Activated CD8-positive, alpha-beta memory T cell treated with anti-CD3 and anti-CD28 coated beads, Interleukin-2, amount 10 ng/mL, durations not matched to agents 7 days and 5 days (primary cell): ENCODE data around the gene RNF38. TPM values are rescaled to one million over a fixed set of nuclear protein-coding genes. Genes with fewer than 3 reads are reported as not detected.
"Not testable (repeated sequence)": the region's sequence is repeated elsewhere in the genome, so short reads cannot be mapped to it uniquely, and the experiment has no call there.

Experiments used
- ATAC-seq: fragments of 150-1000 bp; cut with Tn5 transposase; one replicate; pipeline ENCODE4 v1.10.0; 2021; ENCODE audit warnings: moderate library complexity
- CTCF ChIA-PET: fragments of 350-600 bp; sonication (Branson Sonifier 250); formaldehyde crosslinking; loops from one replicate; lab custom pipeline; 2021; ENCODE audit warnings: antibody characterized with exemption; lab: Charles Lee
- DNase-seq: peaks from one replicate; pipeline ENCODE4 v3.0.0-alpha.2; 2020
- H3K27ac Mint-ChIP-seq: one replicate; pipeline ENCODE4 v1.8.0; 2021; ENCODE audit warnings: mild to moderate bottlenecking, mixed read lengths
- H3K27me3 Mint-ChIP-seq: one replicate; pipeline ENCODE4 v1.8.0; 2021; ENCODE audit warnings: mixed read lengths
- H3K36me3 Mint-ChIP-seq: one replicate; pipeline ENCODE4 v1.8.0; 2021; ENCODE audit warnings: mild to moderate bottlenecking, mixed read lengths
- H3K4me1 Mint-ChIP-seq: one replicate; pipeline ENCODE4 v1.8.0; 2021; ENCODE audit warnings: mixed read lengths
- H3K4me3 Mint-ChIP-seq: one replicate; pipeline ENCODE4 v1.8.0; 2021; ENCODE audit warnings: mild to moderate bottlenecking, moderate library complexity, mixed read lengths
- H3K9me3 Mint-ChIP-seq: one replicate; pipeline ENCODE4 v1.8.0; 2022; ENCODE audit warnings: low read depth, mixed read lengths
- total RNA-seq, 2 experiments: library from RNA; stranded (reverse); gene quantifications; one replicate each; pipeline ENCODE4 v1.2.3, GENCODE V29; 2021

RNF38 gene
- total RNA-seq, 2 experiments from 2014 or later, result 41.4 to 51.9 TPM

DNA sequence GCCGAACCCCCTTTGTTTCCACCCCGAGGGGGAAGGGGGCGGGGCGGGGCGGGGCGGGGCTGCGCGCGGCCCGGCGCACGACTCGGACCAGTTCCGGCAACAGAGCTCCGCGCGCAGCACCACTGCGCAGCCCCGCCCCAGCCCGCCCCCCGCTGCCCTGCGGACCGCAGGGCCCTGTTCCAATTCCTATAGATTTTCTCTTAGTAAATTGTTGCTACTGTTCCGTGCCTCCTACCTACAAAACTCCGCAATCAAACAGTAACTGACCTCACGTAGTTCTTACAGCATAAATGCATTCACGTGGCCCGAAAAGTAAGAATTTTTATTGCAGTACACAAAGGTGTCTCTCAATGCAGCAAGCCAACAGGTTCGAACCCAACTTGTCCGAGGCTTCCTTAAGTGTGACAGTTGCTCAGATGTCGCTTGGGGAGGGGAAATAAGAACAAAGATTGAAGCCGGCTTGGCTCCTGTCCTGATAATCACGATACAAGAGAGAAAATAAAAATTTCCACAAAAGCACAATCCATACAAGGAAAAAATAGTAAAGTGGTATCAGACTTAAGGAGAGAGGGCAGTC, 1.2 kb upstream of the RNF38 start:
- Mint-ChIP-seq H3K27me3 (no peaks in the 10 kb centered on the region), H3K4me1 (peaks cover 31% of the 10 kb centered on the region), H3K4me3 (peak overlapping the region; percentile 88), H3K27ac (peak overlapping the region; percentile 94), H3K9me3 (no peaks in the 10 kb centered on the region), H3K36me3 (peaks cover 16% of the 10 kb centered on the region)
- CTCF ChIA-PET, result interaction anchor here (1.0 kb wide), 2 partner anchors 12 to 215 kb away, joined by 3 read pairs; no protein-coding TSS in a partner anchor
- peak; percentile 76 for ATAC-seq
- DNase-seq, result no peak

DNA sequence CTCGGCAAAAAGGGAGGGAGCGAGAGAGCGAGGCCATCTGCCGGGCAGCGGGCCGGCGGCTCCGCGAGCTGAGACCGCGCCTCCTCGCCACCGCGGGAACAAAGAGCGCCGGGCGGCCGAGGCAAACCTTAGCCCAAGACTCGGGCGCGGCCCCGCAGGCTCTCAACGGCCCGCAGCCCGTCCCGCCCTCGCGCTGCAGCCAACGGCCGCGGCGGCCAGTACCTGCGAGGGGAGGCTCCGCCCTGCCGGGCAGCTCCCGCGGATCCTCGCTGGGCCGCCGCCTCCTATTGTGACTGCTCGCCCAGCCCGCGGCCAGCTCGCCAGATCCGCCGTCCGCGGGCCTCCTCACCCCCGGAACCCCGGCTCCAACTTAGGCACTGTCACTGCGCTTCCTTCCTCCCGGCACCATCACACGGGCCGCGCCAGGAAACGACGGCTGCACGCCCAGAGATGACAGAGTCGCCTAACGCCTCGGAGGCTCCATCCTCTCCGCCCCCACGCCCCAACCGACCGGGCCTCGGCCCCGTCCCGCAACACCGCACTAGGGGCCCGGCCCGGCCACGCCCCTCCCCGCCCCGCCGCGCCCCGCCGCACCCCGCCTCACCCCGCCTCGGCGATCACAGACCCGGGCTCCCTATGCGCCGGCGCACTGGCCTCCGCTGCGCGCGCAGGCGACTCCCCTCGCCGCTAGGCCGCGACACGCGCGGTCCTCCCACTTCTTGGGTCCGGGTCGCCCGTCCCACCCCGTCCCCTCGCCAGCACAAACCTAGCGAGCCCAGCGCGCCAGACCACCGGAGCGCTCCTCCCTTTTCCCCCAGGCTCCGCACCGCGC, 479 bp upstream of the RNF38 start:
- H3K27me3 Mint-ChIP-seq, result no peaks in the 10 kb centered on the region

DNA sequence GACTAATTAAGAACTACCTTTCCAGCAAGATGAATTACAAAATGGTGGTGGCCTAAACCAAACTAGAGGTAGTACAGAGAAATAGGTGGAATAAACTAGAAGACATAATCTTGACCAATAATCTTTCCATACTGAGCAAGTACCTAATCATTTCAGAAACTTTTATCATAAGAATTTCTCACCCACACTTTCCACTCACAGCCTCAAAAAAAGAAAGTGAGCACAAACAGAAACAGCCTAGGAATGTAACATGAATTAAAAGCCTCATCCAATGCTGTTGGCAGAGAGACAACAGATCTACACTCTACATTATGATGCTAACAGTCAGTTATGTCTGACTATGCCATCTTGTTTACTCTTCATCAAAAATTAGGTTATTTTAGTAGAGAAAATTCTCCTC, 1.3 kb downstream of the RNF38 start:
- CTCF ChIA-PET, result no interaction called here
- H3K36me3 Mint-ChIP-seq, result peaks cover 22% of the 10 kb centered on the region
- H3K4me3 Mint-ChIP-seq, result peak overlapping the region; percentile 67
- H3K27ac Mint-ChIP-seq, result peak overlapping the region; percentile 75
- H3K4me1 Mint-ChIP-seq, result peaks cover 47% of the 10 kb centered on the region
- H3K27me3 Mint-ChIP-seq, result no peaks in the 10 kb centered on the region
- ATAC-seq (no peak), DNase-seq (no peak)
- H3K9me3 Mint-ChIP-seq, result no peaks in the 10 kb centered on the region

More for the DNA sequence above, 479 bp upstream of the RNF38 start:
- H3K36me3 Mint-ChIP-seq, result peaks cover 18% of the 10 kb centered on the region
- ATAC-seq (peak; percentile 79), DNase-seq (peak; percentile 94)
- H3K9me3 Mint-ChIP-seq, result no peaks in the 10 kb centered on the region
- peak overlapping the region; percentile 97 for H3K27ac Mint-ChIP-seq
- CTCF ChIA-PET, result interaction anchor here (1.0 to 1.2 kb wide), 3 partner anchors 11 to 173 kb away, joined by 3 read pairs; no protein-coding TSS in a partner anchor
- peak overlapping the region; percentile 88 for H3K4me3 Mint-ChIP-seq
- peaks cover 38% of the 10 kb centered on the region for H3K4me1 Mint-ChIP-seq

DNA sequence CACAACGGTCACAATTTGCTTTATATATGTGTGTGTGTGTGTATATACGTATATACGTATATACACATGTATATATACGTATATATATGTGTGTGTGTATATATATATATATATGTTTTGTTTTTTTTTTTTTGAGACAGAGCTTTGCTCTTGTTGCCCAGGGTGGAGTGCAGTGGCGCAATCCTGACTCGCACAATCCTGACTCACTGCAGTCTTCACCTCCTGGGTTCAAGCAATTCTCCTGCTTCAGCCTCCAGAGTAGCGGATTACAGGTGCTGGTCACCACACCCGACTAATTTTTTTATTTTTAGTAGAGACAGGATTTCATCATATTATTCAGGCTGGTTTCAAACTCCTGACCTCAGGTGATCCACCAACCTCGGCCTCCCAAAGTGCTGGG, 3.1 kb downstream of the RNF38 start:
- Mint-ChIP-seq H3K36me3 (peaks cover 29% of the 10 kb centered on the region), H3K4me3 (no peak overlapping the region), H3K27me3 (no peaks in the 10 kb centered on the region), H3K9me3 (no peaks in the 10 kb centered on the region), H3K27ac (no peak overlapping the region), H3K4me1 (peaks cover 53% of the 10 kb centered on the region)
- CTCF ChIA-PET, result interaction anchor here (0.6 to 4.3 kb wide), 3 partner anchors 10 to 121 kb away, joined by 3 to 17 read pairs (median 3); no protein-coding TSS in a partner anchor
- DNase-seq (no peak), ATAC-seq (no peak)

DNA sequence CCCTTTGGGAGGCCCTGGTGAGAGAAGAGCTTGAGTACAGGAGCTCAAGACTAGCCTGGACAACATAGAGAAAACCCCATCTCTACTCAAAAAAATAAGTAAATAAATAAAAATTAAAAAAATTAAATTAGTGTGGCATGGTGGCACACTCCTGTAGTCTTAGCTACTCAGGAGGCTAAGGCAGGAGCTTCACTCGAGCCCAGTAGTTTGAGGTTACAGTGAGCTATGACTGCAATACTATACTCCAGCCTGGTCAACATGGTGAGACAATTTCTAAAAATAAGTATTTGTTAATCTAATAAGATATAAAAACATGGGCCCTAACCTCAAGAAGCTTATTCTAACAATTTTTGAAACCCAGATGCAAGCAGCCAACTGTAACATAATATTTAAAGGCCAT, 7.6 kb downstream of the RNF38 start:
- H3K9me3 Mint-ChIP-seq, result no peaks in the 10 kb centered on the region
- peaks cover 59% of the 10 kb centered on the region for H3K4me1 Mint-ChIP-seq
- peaks cover 41% of the 10 kb centered on the region for H3K36me3 Mint-ChIP-seq
- no peak overlapping the region for H3K4me3 Mint-ChIP-seq
- H3K27ac Mint-ChIP-seq, result no peak overlapping the region
- no peaks in the 10 kb centered on the region for H3K27me3 Mint-ChIP-seq
- CTCF ChIA-PET, result interaction anchor here (0.7 to 1.3 kb wide), 3 partner anchors 10 to 337 kb away, joined by 3 read pairs; no protein-coding TSS in a partner anchor
- DNase-seq (no peak), ATAC-seq (no peak)

DNA sequence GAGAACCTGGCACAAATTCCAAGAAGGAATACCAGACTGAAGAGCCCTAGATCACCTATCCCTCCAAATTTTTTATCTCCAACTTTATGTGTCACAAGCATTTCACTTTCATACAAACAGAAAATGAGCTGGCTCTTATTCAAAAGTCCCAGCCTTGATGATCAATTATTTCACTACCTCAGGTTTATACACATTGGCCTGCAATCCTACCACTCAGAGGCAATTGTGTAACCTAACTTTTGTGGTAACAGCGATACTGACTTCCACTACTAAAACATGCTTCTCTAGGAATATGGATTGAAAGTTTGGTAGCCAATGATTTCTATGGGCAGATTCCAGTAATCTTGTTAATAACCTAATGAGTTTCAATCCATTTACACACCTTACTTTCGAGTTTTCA, 10.5 kb downstream of the RNF38 start:
- CTCF ChIA-PET, result interaction anchor here (0.9 to 1.4 kb wide), 4 partner anchors 11 to 114 kb away, joined by 3 to 4 read pairs (median 3); no protein-coding TSS in a partner anchor
- no peak overlapping the region for H3K4me3 Mint-ChIP-seq
- ATAC-seq (no peak), DNase-seq (no peak)
- H3K27me3 Mint-ChIP-seq, result no peaks in the 10 kb centered on the region
- no peak overlapping the region for H3K27ac Mint-ChIP-seq
- peaks cover 47% of the 10 kb centered on the region for H3K36me3 Mint-ChIP-seq
- H3K4me1 Mint-ChIP-seq, result peaks cover 54% of the 10 kb centered on the region
- H3K9me3 Mint-ChIP-seq, result no peaks in the 10 kb centered on the region

DNA sequence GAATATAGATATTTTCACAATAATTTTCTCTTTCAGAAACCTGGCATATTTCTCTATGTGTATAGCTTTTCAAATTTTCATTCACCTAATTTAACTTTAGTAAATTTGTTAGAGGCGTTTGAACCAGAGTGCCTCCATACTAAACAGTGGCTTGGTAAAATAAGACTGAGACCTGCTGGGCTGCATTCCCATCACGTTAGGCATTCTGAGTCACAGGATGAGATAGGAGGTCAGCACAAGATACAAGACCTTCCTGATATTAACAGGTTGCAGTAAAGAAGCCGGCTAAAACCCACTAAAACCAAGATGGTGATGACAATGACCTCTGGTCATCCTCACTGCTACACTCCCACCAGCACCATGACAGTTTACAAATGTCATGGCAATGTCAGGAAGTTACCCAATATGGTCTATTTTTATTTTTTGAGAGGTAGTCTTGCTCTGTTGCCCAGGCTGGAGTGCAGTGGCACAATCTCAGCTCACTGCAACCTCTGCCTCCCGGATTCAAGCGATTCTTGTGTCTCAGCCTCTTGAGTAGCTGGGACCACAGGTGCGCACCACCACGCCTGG, 13.6 kb downstream of the RNF38 start:
- H3K4me1 Mint-ChIP-seq, result peaks cover 72% of the 10 kb centered on the region

DNA sequence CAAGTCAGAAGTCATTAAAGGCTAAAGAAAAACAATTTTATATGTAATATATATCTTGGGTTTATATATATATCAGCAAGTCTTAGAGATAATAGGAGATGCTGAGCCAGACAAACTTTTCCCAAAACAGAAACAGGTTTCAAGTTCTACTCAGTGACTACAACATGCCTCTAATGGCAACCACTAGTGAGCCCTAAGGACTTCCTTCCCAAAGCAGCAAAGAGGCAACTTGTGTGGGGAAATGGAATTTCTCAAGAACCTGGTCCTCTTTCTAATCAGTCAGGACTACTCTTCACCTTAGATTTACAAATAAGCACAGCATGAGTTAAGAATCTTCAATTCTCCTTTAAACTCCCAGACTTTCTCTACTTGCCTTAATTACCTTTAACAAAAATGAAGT, 17.6 kb downstream of the RNF38 start:
- H3K27me3 Mint-ChIP-seq, result no peaks in the 10 kb centered on the region
- H3K4me1 Mint-ChIP-seq, result peaks cover 64% of the 10 kb centered on the region
- H3K4me3 Mint-ChIP-seq, result peak overlapping the region; percentile 83
- H3K36me3 Mint-ChIP-seq, result peaks cover 29% of the 10 kb centered on the region
- no peaks in the 10 kb centered on the region for H3K9me3 Mint-ChIP-seq
- ATAC-seq (no peak), DNase-seq (no peak)
- H3K27ac Mint-ChIP-seq, result peak overlapping the region; percentile 89
- CTCF ChIA-PET, result interaction anchor here (0.8 kb wide), 1 partner anchor 10 kb away, joined by 3 read pairs; no protein-coding TSS in a partner anchor

More for the DNA sequence above, 13.6 kb downstream of the RNF38 start:
- DNase-seq, H3K9me3 Mint-ChIP-seq, CTCF ChIA-PET, H3K4me3 Mint-ChIP-seq, ATAC-seq, H3K27me3 Mint-ChIP-seq, H3K27ac Mint-ChIP-seq: not testable (repeated sequence)
- peaks cover 41% of the 10 kb centered on the region for H3K36me3 Mint-ChIP-seq

DNA sequence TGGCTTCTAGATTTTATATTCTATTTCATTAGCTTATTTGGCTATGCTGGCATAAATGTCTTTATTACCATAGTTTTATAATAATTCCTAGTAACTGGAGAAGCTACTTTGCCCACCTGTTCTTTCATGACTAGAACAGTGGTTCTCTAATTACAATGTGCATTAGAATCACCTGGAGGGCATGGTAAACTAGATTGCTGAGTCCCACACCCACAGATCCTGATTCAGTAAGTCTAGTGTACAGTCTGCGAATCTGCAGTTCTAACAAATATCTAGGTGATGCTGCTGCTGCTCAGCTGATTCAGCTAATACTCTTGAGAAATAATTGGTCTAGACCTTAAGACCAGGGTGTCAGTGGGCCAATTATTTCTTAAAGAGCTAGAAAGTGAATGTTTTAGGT, 35.5 kb downstream of the RNF38 start:
- no peak overlapping the region for H3K27ac Mint-ChIP-seq
- CTCF ChIA-PET, result interaction anchor here (1.0 kb wide), 1 partner anchor 29 kb away, joined by 3 read pairs; no protein-coding TSS in a partner anchor

DNA sequence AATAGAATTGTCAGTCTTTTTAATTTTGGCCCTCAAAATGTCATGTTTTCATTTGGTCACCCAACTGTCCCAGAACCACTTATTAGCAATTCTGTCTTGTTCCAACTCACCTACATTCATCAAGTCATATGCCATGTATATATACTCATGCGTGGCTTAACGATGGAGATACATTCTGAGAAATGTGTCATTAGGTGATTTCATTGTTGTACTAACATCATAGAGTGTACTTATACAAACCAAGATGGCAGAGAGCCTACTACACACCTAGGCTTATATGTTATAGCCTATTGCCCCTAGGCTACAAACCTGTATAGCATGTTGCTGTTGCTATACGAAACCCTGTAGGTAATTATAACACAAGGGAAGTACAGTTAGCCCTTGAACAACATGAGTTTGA, 36.6 kb downstream of the RNF38 start:
- ATAC-seq (no peak), DNase-seq (no peak)
- H3K36me3 Mint-ChIP-seq, result peaks cover 31% of the 10 kb centered on the region
- CTCF ChIA-PET, result no interaction called here
- no peaks in the 10 kb centered on the region for H3K27me3 Mint-ChIP-seq
- H3K9me3 Mint-ChIP-seq, result no peaks in the 10 kb centered on the region
- H3K27ac Mint-ChIP-seq, result no peak overlapping the region
- H3K4me1 Mint-ChIP-seq, result peaks cover 2% of the 10 kb centered on the region
- no peak overlapping the region for H3K4me3 Mint-ChIP-seq

More for the DNA sequence above, 35.5 kb downstream of the RNF38 start:
- Mint-ChIP-seq H3K9me3 (no peaks in the 10 kb centered on the region), H3K27me3 (no peaks in the 10 kb centered on the region), H3K4me1 (no peaks in the 10 kb centered on the region), H3K4me3 (no peak overlapping the region), H3K36me3 (peaks cover 41% of the 10 kb centered on the region)
- DNase-seq (no peak), ATAC-seq (no peak)

DNA sequence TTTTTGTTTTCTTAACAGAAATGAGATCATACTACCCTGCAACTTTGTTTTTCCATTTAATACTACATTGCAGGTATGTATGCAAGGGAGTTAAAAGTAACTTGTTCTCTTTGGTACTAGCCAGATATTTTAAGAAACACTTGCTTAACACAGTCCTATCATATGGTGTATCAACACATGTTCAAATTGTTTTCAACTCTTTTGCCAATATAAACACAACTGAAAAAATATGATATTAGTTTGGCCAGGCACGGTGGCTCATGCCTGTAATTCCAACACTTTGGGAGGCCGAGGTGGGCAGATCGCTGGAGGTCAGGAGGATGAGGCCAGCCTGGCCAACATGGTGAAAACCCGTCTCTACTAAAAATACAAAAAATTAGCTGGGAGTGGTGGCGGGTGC, 41.6 kb downstream of the RNF38 start:
- Mint-ChIP-seq H3K27ac (no peak overlapping the region), H3K4me3 (no peak overlapping the region), H3K9me3 (no peaks in the 10 kb centered on the region), H3K36me3 (peaks cover 33% of the 10 kb centered on the region), H3K27me3 (no peaks in the 10 kb centered on the region), H3K4me1 (peaks cover 11% of the 10 kb centered on the region)
- CTCF ChIA-PET, result no interaction called here
- DNase-seq, result no peak
- ATAC-seq, result no peak

DNA sequence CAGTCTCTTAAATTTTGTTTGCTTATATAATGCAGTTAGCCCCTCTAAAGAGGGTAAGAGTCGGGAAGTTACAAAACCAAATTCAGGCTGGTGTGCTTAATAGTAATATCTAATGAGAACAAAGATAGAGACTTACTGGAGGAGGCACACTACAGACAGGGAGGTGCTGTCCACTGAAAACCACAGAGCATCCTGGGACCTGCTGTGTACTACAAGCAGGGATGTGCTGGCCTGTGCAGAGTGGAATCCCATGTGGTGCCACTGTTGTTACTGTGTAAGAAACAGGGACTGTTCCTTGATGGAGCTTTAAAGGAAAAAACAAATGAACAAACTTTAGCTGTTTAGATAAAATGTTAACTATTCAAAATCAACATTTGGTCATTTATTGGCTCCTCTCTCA, 42.4 kb downstream of the RNF38 start:
- ATAC-seq, result no peak
- DNase-seq, result no peak
- no peak overlapping the region for H3K27ac Mint-ChIP-seq
- peaks cover 28% of the 10 kb centered on the region for H3K36me3 Mint-ChIP-seq
- CTCF ChIA-PET, result no interaction called here
- H3K27me3 Mint-ChIP-seq, result no peaks in the 10 kb centered on the region
- H3K4me3 Mint-ChIP-seq, result no peak overlapping the region
- H3K4me1 Mint-ChIP-seq, result peaks cover 11% of the 10 kb centered on the region
- no peaks in the 10 kb centered on the region for H3K9me3 Mint-ChIP-seq

DNA sequence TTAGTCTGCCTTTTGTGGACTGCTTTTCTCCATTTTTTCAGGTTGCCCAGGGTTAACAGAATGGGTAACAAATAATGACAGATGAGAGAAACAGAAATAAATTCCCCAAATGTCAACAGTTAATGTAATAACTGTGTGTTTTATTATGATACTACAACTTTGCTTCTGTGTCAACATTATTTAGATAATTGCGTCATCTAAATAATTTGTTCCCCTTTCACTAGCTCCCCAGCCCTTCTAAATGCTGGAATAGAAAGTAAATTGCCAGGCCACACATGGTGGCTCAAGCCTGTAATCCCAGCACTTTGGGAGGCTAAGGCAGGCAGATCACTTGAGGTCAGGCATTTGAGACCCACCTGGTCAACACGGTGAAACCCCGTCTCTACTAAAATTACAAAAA, 53.5 kb downstream of the RNF38 start:
- peaks cover 62% of the 10 kb centered on the region for H3K36me3 Mint-ChIP-seq
- H3K27me3 Mint-ChIP-seq, result no peaks in the 10 kb centered on the region
- no peaks in the 10 kb centered on the region for H3K9me3 Mint-ChIP-seq
- H3K27ac Mint-ChIP-seq, result no peak overlapping the region
- DNase-seq, result no peak
- H3K4me3 Mint-ChIP-seq, result no peak overlapping the region
- no peak for ATAC-seq
- CTCF ChIA-PET, result no interaction called here
- peaks cover 15% of the 10 kb centered on the region for H3K4me1 Mint-ChIP-seq
